Rectal smooth muscle tissue (tissue), 1 donor: ENCODE data around the gene PER1.

Experiments used
- H3K27ac ChIP-seq: one replicate; pipeline ENCODE4 v1.7.0; 2013; ENCODE audit warnings: low read depth, low read length, inconsistent platforms
- H3K27me3 ChIP-seq: one replicate; pipeline ENCODE4 v1.7.0; 2013; ENCODE audit warnings: low read length; ENCODE audit not compliant: control insufficient read depth, insufficient read depth
- H3K36me3 ChIP-seq: one replicate; pipeline ENCODE4 v1.7.0; 2013; ENCODE audit warnings: low read length; ENCODE audit not compliant: control insufficient read depth, insufficient read depth
- H3K4me1 ChIP-seq: one replicate; pipeline ENCODE4 v1.7.0; 2013; ENCODE audit warnings: low read length; ENCODE audit not compliant: control insufficient read depth, insufficient read depth
- H3K4me3 ChIP-seq: one replicate; pipeline ENCODE4 v1.7.0; 2013; ENCODE audit warnings: low read length
- H3K9ac ChIP-seq: one replicate; pipeline ENCODE4 v1.7.0; 2013; ENCODE audit warnings: low read length

The PER1 gene

GRCh38 chr17:8138374-8138671 is 13.9 kb downstream of the PER1 start:
- peak overlapping the region; percentile 58 for H3K4me3 ChIP-seq
- H3K27ac ChIP-seq = peak overlapping the region; percentile 96
- H3K27me3 ChIP-seq = no peaks in the 10 kb centered on the region
- H3K36me3 ChIP-seq = peaks cover 31% of the 10 kb centered on the region
- peaks cover 10% of the 10 kb centered on the region for H3K4me1 ChIP-seq
- H3K9ac ChIP-seq = no peak overlapping the region

- Histone ChIP-seq H3K9ac (no peak overlapping the region), H3K36me3 (peaks cover 28% of the 10 kb centered on the region), H3K4me1 (peaks cover 10% of the 10 kb centered on the region), H3K27ac (peak overlapping the region; percentile 96), H3K4me3 (peak overlapping the region; percentile 58), H3K27me3 (no peaks in the 10 kb centered on the region)
These were observed 14.4 kb downstream of the PER1 start for GRCh38 chr17:8137645-8138373.

GRCh38 chr17:8133941-8134340 is 18.3 kb downstream of the PER1 start:
- H3K9ac ChIP-seq = no peak overlapping the region
- H3K27me3 ChIP-seq = peaks cover 4% of the 10 kb centered on the region
- no peak overlapping the region for H3K27ac ChIP-seq
- peaks cover 6% of the 10 kb centered on the region for H3K4me1 ChIP-seq
- H3K4me3 ChIP-seq = no peak overlapping the region
- H3K36me3 ChIP-seq = no peaks in the 10 kb centered on the region

GRCh38 chr17:8133399-8133798 is 18.8 kb downstream of the PER1 start:
- no peaks in the 10 kb centered on the region for H3K36me3 ChIP-seq
- no peak overlapping the region for H3K9ac ChIP-seq
- peaks cover 5% of the 10 kb centered on the region for H3K4me1 ChIP-seq
- H3K27ac ChIP-seq = no peak overlapping the region
- peaks cover 4% of the 10 kb centered on the region for H3K27me3 ChIP-seq
- H3K4me3 ChIP-seq = no peak overlapping the region

GRCh38 chr17:8131844-8132441 is 20.3 kb downstream of the PER1 start:
- Histone ChIP-seq H3K36me3 (no peaks in the 10 kb centered on the region), H3K9ac (no peak overlapping the region), H3K27me3 (peaks cover 4% of the 10 kb centered on the region), H3K4me3 (no peak overlapping the region), H3K27ac (no peak overlapping the region), H3K4me1 (no peaks in the 10 kb centered on the region)

GRCh38 chr17:8128125-8128784 is 23.9 kb downstream of the PER1 start:
- H3K36me3 ChIP-seq = no peaks in the 10 kb centered on the region
- peaks cover 9% of the 10 kb centered on the region for H3K4me1 ChIP-seq
- H3K27me3 ChIP-seq = peaks cover 10% of the 10 kb centered on the region
- H3K9ac ChIP-seq = no peak overlapping the region
- no peak overlapping the region for H3K4me3 ChIP-seq
- no peak overlapping the region for H3K27ac ChIP-seq

- H3K9ac ChIP-seq = no peak overlapping the region
- H3K4me3 ChIP-seq = peak overlapping the region; percentile 75
- no peaks in the 10 kb centered on the region for H3K36me3 ChIP-seq
- peaks cover 17% of the 10 kb centered on the region for H3K4me1 ChIP-seq
- H3K27me3 ChIP-seq = peaks cover 18% of the 10 kb centered on the region
- peak overlapping the region; percentile 6 for H3K27ac ChIP-seq
These were observed 25.6 kb downstream of the PER1 start for GRCh38 chr17:8126491-8127066.

GRCh38 chr17:8125947-8126490 is 26.2 kb downstream of the PER1 start:
- no peak overlapping the region for H3K9ac ChIP-seq
- peaks cover 18% of the 10 kb centered on the region for H3K27me3 ChIP-seq
- H3K4me1 ChIP-seq = peaks cover 18% of the 10 kb centered on the region
- no peaks in the 10 kb centered on the region for H3K36me3 ChIP-seq
- H3K27ac ChIP-seq = peak overlapping the region; percentile 6
- peak overlapping the region; percentile 75 for H3K4me3 ChIP-seq

GRCh38 chr17:8125154-8125946 is 26.9 kb downstream of the PER1 start:
- H3K27ac ChIP-seq = no peak overlapping the region
- peaks cover 20% of the 10 kb centered on the region for H3K4me1 ChIP-seq
- no peaks in the 10 kb centered on the region for H3K36me3 ChIP-seq
- H3K9ac ChIP-seq = no peak overlapping the region
- peak overlapping the region; percentile 75 for H3K4me3 ChIP-seq
- peaks cover 17% of the 10 kb centered on the region for H3K27me3 ChIP-seq

- no peak overlapping the region for H3K27ac ChIP-seq
- peaks cover 14% of the 10 kb centered on the region for H3K27me3 ChIP-seq
- peaks cover 20% of the 10 kb centered on the region for H3K4me1 ChIP-seq
- peak overlapping the region; percentile 75 for H3K4me3 ChIP-seq
- H3K9ac ChIP-seq = no peak overlapping the region
- no peaks in the 10 kb centered on the region for H3K36me3 ChIP-seq
These were observed 27.7 kb downstream of the PER1 start for GRCh38 chr17:8124350-8125153.

- peaks cover 14% of the 10 kb centered on the region for H3K27me3 ChIP-seq
- H3K4me1 ChIP-seq = peaks cover 20% of the 10 kb centered on the region
- no peak within 1 kb of the TSS for H3K9ac ChIP-seq
- no peaks in the 10 kb centered on the region for H3K36me3 ChIP-seq
- H3K27ac ChIP-seq = no peak within 1 kb of the TSS
- peak within 1 kb of the TSS; percentile 75 for H3K4me3 ChIP-seq
These were observed 28.4 kb downstream of the PER1 start, which contains the start of gene HES7 for GRCh38 chr17:8123695-8124349. Gene HES7 (minus strand): TSS chr17:8124106. CDS start chr17:8124084, 22 bp downstream.
